Cardiac fibroblast (primary cell): ENCODE results near the gene GORASP2.

ENCODE experiments used
- DNase-seq, 2 donors: peaks; one replicate each; pipeline versions ENCODE4 v3.0.0 to v3.0.0-alpha.2; 2010; ENCODE audit warnings: low read depth in 2 of 2
- H3K4me3 ChIP-seq, 2 donors: replicated peaks in 1 of 2; 1 replicate in 1 of 2; 2 replicates in 1 of 2; pipeline ENCODE4 v1.5.1; 2011; ENCODE audit warnings: low read depth in 2 of 2, low read length in 2 of 2, mild to moderate bottlenecking in 2 of 2, moderate library complexity in 1 of 2
- CTCF ChIP-seq: IDR thresholded peaks from one replicate; pipeline ENCODE4 v1.5.1; 2011; ENCODE audit warnings: low read depth, mild to moderate bottlenecking, low read length, inconsistent platforms

GORASP2 gene

DNA sequence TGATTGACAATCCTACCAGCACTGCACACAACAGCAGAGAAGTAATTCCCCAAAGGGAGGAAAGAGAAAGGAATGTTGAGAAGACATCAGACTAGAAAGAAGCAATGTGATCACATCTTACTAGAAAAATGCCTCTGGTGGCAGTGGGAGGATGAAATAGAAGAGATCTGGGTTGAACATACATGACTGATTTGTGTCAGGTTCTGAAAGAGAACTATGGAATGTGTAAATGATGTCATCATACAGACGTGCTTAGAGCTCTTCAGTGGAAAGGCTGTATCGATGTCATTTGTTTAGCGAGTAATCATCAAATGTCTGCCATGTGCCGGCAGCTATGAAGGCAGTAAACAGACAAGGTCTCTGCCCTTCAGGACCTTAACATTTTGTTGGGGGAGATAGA is 24.9 kb downstream of the GORASP2 start:
- no peak for TF ChIP-seq CTCF

DNA sequence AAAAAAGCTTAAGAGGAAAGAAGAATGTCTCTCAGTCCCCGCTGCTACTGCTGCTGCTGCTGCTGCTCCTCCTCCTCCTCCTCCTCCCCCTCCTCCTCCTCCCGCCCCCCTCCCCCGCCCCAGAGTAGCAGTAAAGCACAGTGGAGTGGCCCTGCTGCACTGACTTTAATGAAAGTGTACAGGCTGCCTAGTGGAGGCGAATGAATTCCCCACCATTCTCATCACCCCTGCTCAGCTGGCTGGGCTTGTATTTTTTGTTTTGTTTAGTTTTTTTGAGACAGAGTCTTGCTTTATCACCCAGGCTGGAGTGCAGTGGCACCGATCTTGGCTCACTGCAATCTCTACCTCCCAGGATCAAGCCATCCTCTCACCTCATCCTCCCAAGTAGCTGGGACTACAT is 34.3 kb downstream of the GORASP2 start:
- no peak for TF ChIP-seq CTCF
- H3K4me3 ChIP-seq = no peak overlapping the region
- no peak for DNase-seq

More for the DNA sequence above, 24.9 kb downstream of the GORASP2 start:
- peak in 1 of 2 donors; percentile 25 for DNase-seq
- H3K4me3 ChIP-seq = no peak overlapping the region

- DNase-seq = no peak
- no peak overlapping the region for H3K4me3 ChIP-seq
- no peak for TF ChIP-seq CTCF
These were observed 36.6 kb downstream of the GORASP2 start for GRCh38 chr2:170965446-170966225.

GRCh38 chr2:170966648-170967396 is 37.8 kb downstream of the GORASP2 start:
- no peak overlapping the region for H3K4me3 ChIP-seq
- DNase-seq = no peak
- TF ChIP-seq CTCF = peak; percentile 21

DNA sequence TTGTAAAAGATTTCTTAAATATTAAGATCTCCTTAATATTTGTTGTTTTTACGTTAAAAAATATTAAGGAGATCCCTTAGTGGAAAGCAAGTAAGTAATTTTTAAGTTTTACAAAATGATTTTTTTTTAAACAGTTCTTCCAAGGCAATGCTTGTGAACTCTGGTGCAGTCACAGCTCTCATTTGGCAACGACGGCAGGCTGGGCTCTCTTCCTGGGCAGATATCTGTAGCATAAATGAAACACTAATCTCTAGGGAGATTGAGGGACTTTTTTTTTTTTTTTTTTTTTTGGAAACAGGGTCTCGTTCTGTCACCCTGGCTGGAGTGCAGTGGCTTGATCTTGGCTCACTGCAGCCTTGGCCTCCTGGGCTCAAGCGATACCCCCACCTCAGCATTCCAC is 38.5 kb downstream of the GORASP2 start:
- H3K4me3 ChIP-seq = no peak overlapping the region
- no peak for TF ChIP-seq CTCF
- DNase-seq = no peak

- DNase-seq = no peak
- no peak for TF ChIP-seq CTCF
- no peak overlapping the region for H3K4me3 ChIP-seq
These were observed 39.4 kb downstream of the GORASP2 start for GRCh38 chr2:170968205-170969003.
